Measurements from ENCODE around the gene MTF2.
"Not testable (repeated sequence)": the region's sequence is repeated elsewhere in the genome, so short reads cannot be mapped to it uniquely, and the experiment has no call there.

DNA sequence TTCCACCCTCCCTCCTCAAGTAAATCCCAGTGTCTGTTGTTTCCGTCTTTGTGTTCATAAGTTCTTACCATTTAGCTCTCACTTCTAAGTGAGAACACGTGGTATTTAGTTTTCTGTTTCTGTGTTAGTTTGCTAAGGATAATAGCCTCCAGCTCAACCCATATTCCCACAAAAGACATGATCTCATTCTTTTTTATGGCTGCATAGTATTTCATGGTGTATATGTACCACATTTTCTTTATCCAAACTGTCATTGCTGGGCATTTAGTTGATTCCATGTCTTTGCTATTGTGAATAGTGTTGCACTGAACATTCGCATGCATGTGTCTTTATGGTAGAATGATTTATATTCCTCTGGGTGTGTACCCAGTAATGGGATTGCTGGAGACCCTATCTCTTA, 95.6 kb downstream of the MTF2 start:
- not testable (repeated sequence) for TF ChIP-seq EZH2phosphoT487 (IDR thresholded peaks at IDR 0.05; ENCODE audit: insufficient read depth, low read depth); EZH2 (IDR thresholded peaks at IDR 0.05; ENCODE audit: insufficient read depth, poor library complexity, severe bottlenecking)

Measured in GM23248 (cell line).